Measurements from ENCODE around the gene TAT. TPM values are rescaled to one million over a fixed set of nuclear protein-coding genes. Genes with fewer than 3 reads are reported as not detected.

The TAT gene
- total RNA-seq, 6 experiments from 2014 or later, result not detected

DNA sequence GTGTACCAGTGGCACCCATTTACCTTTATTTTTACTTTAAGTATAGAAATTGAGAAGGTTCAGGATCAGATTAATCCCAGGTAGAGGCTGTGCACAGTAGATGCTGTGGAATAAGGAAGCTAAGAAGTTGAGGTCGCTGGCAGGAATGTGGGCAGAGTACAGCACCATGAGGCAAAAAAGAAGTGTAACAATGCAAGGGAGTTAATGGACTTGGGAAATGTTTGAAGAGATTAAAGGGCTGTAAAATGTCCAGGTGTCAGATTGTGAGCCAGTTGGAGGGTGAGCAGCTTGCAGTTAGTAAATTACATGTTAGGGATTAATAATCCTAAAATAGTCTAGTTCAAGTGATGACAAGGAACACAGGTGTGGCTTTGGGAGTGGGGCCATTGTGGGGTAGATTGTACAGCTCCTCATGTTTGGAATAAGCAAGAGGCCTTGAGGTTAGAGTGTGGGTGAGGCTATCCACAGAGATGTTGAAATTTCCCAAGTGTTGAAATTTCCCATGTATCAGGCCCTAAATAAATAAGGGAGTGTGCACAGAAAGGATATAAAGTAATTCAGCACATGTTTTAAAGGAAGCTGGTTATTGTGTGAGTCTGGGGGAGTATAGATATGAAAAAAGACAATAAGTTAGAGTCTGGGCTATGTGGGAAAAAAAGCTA is 21.5 kb downstream of the TAT start:
- H3K27me3 Mint-ChIP-seq (ENCODE audit: insufficient read depth), result peaks cover 31% of the 10 kb centered on the region

DNA sequence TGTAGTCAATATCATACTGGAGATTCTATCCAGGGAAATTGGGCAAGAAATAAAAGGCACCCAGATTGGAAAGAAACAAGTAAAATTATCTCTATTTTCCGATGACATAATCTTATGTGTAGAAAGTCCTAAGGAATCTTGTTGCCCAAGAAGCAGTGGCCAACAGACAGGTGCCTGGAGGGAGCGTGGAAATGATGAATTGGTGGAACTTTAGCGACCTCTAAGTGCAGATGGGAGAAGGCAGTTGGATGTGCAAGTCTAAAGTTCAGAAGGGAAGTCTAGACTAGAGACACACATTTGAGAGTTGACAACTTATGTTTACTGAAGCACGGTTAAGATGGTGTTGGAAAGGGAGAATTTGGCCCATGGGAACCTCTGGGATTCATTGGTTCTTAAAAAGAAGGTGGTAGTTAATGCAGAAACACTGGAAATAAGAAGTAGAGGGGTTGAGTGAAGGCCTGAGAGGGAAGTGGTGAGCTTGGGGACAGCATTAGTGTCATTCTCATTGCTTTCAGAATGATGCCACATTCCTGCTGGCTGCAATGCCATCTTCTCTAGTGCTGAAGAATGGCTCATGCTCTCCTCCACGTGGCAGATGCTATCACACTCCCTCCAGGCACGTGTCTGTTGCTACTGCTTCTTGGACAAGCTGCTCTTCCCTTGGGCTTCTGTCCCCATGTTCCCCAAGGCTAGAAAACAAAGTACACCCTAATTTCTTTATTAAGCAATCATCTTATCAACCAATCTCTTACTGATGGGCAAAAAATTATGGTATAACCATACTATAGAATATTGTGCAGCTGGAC is 24.0 kb downstream of the TAT start:
- no peak for DNase-seq
- TF ChIP-seq, protein P1, sequence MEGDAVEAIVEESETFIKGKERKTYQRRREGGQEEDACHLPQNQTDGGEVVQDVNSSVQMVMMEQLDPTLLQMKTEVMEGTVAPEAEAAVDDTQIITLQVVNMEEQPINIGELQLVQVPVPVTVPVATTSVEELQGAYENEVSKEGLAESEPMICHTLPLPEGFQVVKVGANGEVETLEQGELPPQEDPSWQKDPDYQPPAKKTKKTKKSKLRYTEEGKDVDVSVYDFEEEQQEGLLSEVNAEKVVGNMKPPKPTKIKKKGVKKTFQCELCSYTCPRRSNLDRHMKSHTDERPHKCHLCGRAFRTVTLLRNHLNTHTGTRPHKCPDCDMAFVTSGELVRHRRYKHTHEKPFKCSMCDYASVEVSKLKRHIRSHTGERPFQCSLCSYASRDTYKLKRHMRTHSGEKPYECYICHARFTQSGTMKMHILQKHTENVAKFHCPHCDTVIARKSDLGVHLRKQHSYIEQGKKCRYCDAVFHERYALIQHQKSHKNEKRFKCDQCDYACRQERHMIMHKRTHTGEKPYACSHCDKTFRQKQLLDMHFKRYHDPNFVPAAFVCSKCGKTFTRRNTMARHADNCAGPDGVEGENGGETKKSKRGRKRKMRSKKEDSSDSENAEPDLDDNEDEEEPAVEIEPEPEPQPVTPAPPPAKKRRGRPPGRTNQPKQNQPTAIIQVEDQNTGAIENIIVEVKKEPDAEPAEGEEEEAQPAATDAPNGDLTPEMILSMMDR (IDR thresholded peaks at IDR 0.05), result no peak
- peaks cover 36% of the 10 kb centered on the region for H3K27me3 Mint-ChIP-seq (ENCODE audit: insufficient read depth)
- H3K36me3 Mint-ChIP-seq (ENCODE audit: low read depth), result no peaks in the 10 kb centered on the region
- H3K4me1 Mint-ChIP-seq (ENCODE audit: low read depth), result no peaks in the 10 kb centered on the region
- H3K9me3 Mint-ChIP-seq, result no peaks in the 10 kb centered on the region
- no peak overlapping the region for H3K4me3 Mint-ChIP-seq
- H3K27ac Mint-ChIP-seq, result no peak overlapping the region

More for the DNA sequence above, 21.5 kb downstream of the TAT start:
- Mint-ChIP-seq H3K9me3 (no peaks in the 10 kb centered on the region), H3K36me3 (ENCODE audit: low read depth) (no peaks in the 10 kb centered on the region), H3K4me3 (no peak overlapping the region), H3K4me1 (ENCODE audit: low read depth) (no peaks in the 10 kb centered on the region), H3K27ac (no peak overlapping the region)
- TF ChIP-seq, protein P1 (IDR thresholded peaks at IDR 0.05), result no peak
- DNase-seq, result no peak

DNA sequence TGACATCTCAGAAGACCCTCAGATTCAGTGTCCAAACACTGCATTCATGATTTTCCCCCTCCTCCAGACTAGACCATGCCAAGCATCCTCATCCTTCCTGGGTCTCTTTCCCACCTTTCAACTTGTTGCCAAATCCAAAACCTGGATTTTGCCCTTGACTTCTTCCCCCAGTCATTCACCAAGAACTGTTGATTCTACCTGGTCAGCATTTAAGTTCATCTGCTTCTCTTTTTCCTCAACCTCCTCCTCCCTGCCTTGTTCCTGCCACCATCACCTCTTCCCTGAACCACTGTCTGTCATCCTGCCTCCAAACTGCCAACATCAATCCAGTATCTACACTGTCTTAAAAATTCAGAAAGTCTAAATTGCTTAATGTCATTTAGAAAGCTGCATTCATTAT is 29.7 kb downstream of the TAT start:
- Mint-ChIP-seq H3K4me1 (ENCODE audit: low read depth) (no peaks in the 10 kb centered on the region), H3K4me3 (no peak overlapping the region), H3K9me3 (no peaks in the 10 kb centered on the region)

DNA sequence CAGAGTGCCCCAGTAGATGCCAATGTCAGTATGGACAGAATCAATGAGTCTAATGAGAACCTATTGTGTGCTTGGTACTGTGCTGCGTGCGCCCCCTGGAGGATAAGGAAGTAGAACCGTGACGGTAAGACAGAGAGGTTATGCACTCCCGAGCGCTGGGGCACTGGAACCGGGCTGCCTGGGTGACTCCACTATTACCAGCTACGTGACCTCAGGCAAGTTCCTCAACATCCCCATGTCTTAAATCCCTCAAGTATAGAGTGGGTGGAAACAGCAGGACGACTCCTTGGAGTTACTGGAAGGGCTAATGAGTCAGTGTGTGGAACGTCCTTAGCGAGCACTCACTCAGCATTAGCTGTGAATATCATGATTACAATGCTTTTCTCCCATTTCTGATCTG is 34.5 kb downstream of the TAT start:
- Mint-ChIP-seq H3K4me3 (no peak overlapping the region), H3K9me3 (no peaks in the 10 kb centered on the region), H3K27me3 (ENCODE audit: insufficient read depth) (peaks cover 16% of the 10 kb centered on the region), H3K4me1 (ENCODE audit: low read depth) (no peaks in the 10 kb centered on the region), H3K27ac (no peak overlapping the region), H3K36me3 (ENCODE audit: low read depth) (no peaks in the 10 kb centered on the region)
- DNase-seq, result no peak
- TF ChIP-seq, protein P1 (IDR thresholded peaks at IDR 0.05), result peak; percentile 78

More for the DNA sequence above, 29.7 kb downstream of the TAT start:
- TF ChIP-seq, protein P1 (IDR thresholded peaks at IDR 0.05), result no peak
- H3K36me3 Mint-ChIP-seq (ENCODE audit: low read depth), result no peaks in the 10 kb centered on the region
- no peak for DNase-seq
- no peak overlapping the region for H3K27ac Mint-ChIP-seq
- peaks cover 24% of the 10 kb centered on the region for H3K27me3 Mint-ChIP-seq (ENCODE audit: insufficient read depth)

DNA sequence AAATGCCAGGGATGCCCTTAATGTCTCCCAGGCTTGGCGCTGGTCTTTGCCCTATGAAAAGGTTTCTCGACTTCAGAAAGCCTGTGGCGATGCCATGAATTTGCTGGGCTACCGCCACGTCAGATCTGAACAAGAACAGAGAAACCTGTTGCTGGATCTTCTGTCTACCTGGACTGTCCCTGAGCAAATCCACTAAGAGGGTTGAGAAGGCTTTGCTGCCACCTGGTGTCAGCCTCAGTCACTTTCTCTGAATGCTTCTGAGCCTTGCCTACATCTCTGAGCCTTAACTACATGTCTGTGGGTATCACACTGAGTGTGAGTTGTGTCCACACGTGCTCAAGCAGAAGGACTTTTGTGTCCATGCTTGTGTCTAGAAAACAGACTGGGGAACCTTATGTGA is 39.2 kb downstream of the TAT start:
- H3K27me3 Mint-ChIP-seq (ENCODE audit: insufficient read depth), result peaks cover 16% of the 10 kb centered on the region
- TF ChIP-seq, protein P1 (IDR thresholded peaks at IDR 0.05), result peak; percentile 80
- H3K27ac Mint-ChIP-seq, result no peak overlapping the region
- no peaks in the 10 kb centered on the region for H3K4me1 Mint-ChIP-seq (ENCODE audit: low read depth)
- DNase-seq, result peak; percentile 32
- no peaks in the 10 kb centered on the region for H3K9me3 Mint-ChIP-seq
- no peaks in the 10 kb centered on the region for H3K36me3 Mint-ChIP-seq (ENCODE audit: low read depth)
- no peak overlapping the region for H3K4me3 Mint-ChIP-seq

All from HFFc6 (cell line).